Effector CD4-positive, alpha-beta T cell (primary cell): Measurements from ENCODE around the gene STK38L.

Experiments used
- DNase-seq: peaks from one replicate; pipeline ENCODE4 v3.0.0-alpha.2; 2020
- total RNA-seq: gene quantifications from one replicate; lab custom pipeline; 2026; lab: John Stamatoyannopoulos, UW

STK38L gene
- 14.4 reads per million, percentile 39 among the genes with 10 or more reads in this experiment for total RNA-seq

GRCh38 chr12:27243804-27244688 lies at the start of gene STK38L:
STK38L (plus strand) TSS chr12:27244286; CDS start chr12:27297721, 53,435 bp downstream.
- peak; percentile 94 for DNase-seq

- DNase-seq, result no peak
These were observed 49.4 kb upstream of the STK38L start for GRCh38 chr12:27194644-27195043.

GRCh38 chr12:27198036-27198435 lies 46.0 kb upstream of the STK38L start:
- no peak for DNase-seq

- no peak for DNase-seq
These were observed 44.3 kb upstream of the STK38L start for GRCh38 chr12:27199638-27200300.

- DNase-seq, result no peak
These were observed 42.9 kb upstream of the STK38L start for GRCh38 chr12:27201169-27201568.

- no peak for DNase-seq
These were observed 37.1 kb upstream of the STK38L start for GRCh38 chr12:27206801-27207502.

GRCh38 chr12:27207615-27208413 lies 36.3 kb upstream of the STK38L start:
- DNase-seq, result no peak

GRCh38 chr12:27208414-27208750 lies 35.7 kb upstream of the STK38L start:
- no peak for DNase-seq

GRCh38 chr12:27209257-27209910 lies 34.7 kb upstream of the STK38L start:
- DNase-seq, result no peak

- DNase-seq, result no peak
These were observed 33.9 kb upstream of the STK38L start for GRCh38 chr12:27210187-27210586.

GRCh38 chr12:27212861-27213260 lies 31.2 kb upstream of the STK38L start:
- no peak for DNase-seq

- no peak for DNase-seq
These were observed 30.8 kb upstream of the STK38L start for GRCh38 chr12:27213304-27213703.

- no peak for DNase-seq
These were observed 30.0 kb upstream of the STK38L start for GRCh38 chr12:27213830-27214787.

GRCh38 chr12:27217590-27217989 lies 26.5 kb upstream of the STK38L start:
- DNase-seq, result no peak

GRCh38 chr12:27219693-27220054 lies 24.4 kb upstream of the STK38L start:
- no peak for DNase-seq

GRCh38 chr12:27220055-27220987 lies 23.8 kb upstream of the STK38L start:
- DNase-seq, result no peak

GRCh38 chr12:27220988-27221345 lies 23.1 kb upstream of the STK38L start:
- no peak for DNase-seq

- no peak for DNase-seq
These were observed 22.3 kb upstream of the STK38L start for GRCh38 chr12:27221625-27222387.

- no peak for DNase-seq
These were observed 17.6 kb upstream of the STK38L start for GRCh38 chr12:27226407-27226929.
